Sigmoid colon (tissue), 4 donors: ENCODE measurements around the gene CORO2B.

ENCODE experiments used
- EP300 ChIP-seq, 4 donors: sonication (generic); formaldehyde crosslinking; IDR thresholded peaks; one replicate each; pipeline ENCODE4 v1.6.1; 2017; ENCODE audit warnings: antibody characterized with exemption in 4 of 4
- POLR2A ChIP-seq, 2 donors: fragments of 450-650 bp; IDR thresholded peaks; one replicate each; pipeline ENCODE4 v1.6.1; 2016; ENCODE audit warnings: antibody characterized with exemption in 2 of 2, mild to moderate bottlenecking in 2 of 2, moderate library complexity in 2 of 2
- POLR2AphosphoS5 ChIP-seq, 4 donors: sonication (generic); formaldehyde crosslinking; IDR thresholded peaks; one replicate each; pipeline ENCODE4 v1.6.1; 2017; ENCODE audit warnings: antibody characterized with exemption in 4 of 4
- TF ChIP-seq, protein P1 (sequence below), 4 experiments: fragments of 450-650 bp in 3 of 4; fragments of 200-600 bp in 1 of 4; IDR thresholded peaks; one replicate each; pipeline ENCODE4 v1.5.1; 2016 to 2019; ENCODE audit warnings: antibody characterized with exemption in 4 of 4, mild to moderate bottlenecking in 3 of 4, moderate library complexity in 2 of 4

DNA sequence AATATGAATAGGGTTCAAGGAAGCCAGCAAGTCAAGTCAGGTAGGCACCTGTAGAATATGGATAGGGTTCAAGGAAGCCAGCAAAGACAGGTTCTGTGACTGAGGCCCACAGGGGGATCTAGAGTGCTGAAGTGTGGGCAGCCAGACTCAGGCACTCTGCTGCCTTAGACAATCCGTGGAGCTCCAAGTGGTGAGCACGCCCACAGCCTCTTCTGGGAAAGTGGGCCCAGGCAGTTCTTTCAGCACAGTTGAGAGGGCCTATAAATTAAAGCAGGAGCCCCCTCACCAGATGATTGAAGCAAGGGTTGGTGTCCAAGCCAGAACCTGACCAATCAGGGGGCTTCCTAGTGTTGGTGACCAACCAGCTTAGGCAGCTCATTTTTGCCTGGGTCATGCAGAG, 190.9 kb downstream of the CORO2B start:
- TF ChIP-seq, protein P1, sequence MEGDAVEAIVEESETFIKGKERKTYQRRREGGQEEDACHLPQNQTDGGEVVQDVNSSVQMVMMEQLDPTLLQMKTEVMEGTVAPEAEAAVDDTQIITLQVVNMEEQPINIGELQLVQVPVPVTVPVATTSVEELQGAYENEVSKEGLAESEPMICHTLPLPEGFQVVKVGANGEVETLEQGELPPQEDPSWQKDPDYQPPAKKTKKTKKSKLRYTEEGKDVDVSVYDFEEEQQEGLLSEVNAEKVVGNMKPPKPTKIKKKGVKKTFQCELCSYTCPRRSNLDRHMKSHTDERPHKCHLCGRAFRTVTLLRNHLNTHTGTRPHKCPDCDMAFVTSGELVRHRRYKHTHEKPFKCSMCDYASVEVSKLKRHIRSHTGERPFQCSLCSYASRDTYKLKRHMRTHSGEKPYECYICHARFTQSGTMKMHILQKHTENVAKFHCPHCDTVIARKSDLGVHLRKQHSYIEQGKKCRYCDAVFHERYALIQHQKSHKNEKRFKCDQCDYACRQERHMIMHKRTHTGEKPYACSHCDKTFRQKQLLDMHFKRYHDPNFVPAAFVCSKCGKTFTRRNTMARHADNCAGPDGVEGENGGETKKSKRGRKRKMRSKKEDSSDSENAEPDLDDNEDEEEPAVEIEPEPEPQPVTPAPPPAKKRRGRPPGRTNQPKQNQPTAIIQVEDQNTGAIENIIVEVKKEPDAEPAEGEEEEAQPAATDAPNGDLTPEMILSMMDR (IDR thresholded peaks at IDR 0.05), result no peak
- TF ChIP-seq POLR2A (IDR thresholded peaks at IDR 0.05) (no peak), EP300 (IDR thresholded peaks at IDR 0.05) (no peak), POLR2AphosphoS5 (IDR thresholded peaks at IDR 0.05) (no peak)
